ENCODE measurements around the gene AQP5.

The AQP5 gene

GRCh38 chr12:50014342-50014741, 52.7 kb downstream of the AQP5 start:
- no peak for TF ChIP-seq CTCF (IDR thresholded peaks at IDR 0.05; ENCODE audit: low read depth, low read length)
- no peak overlapping the region for H3K4me3 ChIP-seq (ENCODE audit: low read depth, low read length)
